GM21576 (cell line): ENCODE results near the gene CRYGB.
"Not testable (repeated sequence)": the region's sequence is repeated elsewhere in the genome, so short reads cannot be mapped to it uniquely, and the experiment has no call there.

ENCODE experiments used
- ATAC-seq: cut with Tn5 transposase; IDR thresholded peaks from one replicate; pipeline ENCODE4 v1.9.1; 2021; ENCODE audit warnings: mild to moderate bottlenecking, moderate library complexity; ENCODE audit not compliant: unreplicated experiment

Gene CRYGB

GRCh38 chr2:208150956-208151355 lies 5.0 kb upstream of the CRYGB start:
- no peak for ATAC-seq

DNA sequence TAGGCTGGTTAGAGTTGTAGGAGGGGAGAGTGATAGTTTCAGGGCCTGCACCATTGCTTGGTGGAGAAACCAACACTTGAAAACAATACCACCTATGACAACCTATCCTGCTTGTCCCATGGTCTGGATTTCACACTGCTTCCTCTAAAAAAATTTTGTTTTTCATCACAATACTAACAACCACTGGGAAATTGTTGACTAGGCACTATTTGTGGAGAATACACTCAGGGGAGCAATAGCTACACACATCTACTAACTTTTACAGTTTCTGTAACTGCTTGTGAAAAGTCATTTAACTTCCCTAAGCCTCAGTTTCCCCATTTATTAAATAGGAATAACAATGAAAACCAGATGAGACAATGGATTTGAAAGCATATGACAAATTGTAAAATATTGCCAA lies 4.1 kb upstream of the CRYGB start:
- no peak for ATAC-seq

DNA sequence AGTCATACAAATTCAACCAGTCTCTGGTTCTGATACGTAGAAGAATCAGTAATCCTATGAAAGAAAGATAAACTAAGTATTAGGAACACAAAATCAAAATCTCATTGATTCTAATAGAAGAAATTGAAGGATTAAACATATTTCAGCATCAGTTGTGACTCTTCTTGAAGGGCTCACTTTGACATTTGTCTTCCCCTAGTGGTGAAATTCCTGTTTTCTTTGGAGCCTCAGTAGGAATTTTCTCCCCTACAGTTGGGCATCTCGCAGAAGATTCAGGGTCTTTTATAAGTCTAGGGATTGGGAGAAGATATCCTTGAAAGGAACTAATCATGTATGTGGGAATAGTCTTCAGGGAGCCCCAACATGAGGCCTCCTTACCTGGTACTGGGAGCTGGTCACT lies 2.8 kb upstream of the CRYGB start:
- no peak for ATAC-seq

- ATAC-seq = no peak
Measured at GRCh38 chr2:208147759-208148158, 1.8 kb upstream of the CRYGB start.

DNA sequence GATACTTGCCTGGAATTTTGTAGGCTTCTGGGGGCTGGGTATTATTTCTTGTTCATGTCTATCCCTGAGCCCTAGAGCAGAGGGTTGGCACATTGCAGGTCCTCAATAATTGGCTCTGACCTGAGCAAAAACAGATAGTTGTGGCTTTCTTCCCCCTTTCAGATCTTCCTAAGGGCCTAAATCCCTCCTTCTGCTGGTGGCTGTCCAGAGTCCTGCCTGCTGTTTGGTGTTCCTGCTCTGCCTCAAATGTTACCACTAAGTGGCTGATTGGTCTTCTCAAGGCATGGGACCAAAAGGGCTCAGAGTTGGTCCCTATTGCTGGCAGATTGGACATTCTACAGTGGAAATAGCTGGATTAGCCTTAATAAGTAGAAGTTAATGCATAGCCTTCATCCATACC lies 1.1 kb upstream of the CRYGB start:
- no peak for ATAC-seq

DNA sequence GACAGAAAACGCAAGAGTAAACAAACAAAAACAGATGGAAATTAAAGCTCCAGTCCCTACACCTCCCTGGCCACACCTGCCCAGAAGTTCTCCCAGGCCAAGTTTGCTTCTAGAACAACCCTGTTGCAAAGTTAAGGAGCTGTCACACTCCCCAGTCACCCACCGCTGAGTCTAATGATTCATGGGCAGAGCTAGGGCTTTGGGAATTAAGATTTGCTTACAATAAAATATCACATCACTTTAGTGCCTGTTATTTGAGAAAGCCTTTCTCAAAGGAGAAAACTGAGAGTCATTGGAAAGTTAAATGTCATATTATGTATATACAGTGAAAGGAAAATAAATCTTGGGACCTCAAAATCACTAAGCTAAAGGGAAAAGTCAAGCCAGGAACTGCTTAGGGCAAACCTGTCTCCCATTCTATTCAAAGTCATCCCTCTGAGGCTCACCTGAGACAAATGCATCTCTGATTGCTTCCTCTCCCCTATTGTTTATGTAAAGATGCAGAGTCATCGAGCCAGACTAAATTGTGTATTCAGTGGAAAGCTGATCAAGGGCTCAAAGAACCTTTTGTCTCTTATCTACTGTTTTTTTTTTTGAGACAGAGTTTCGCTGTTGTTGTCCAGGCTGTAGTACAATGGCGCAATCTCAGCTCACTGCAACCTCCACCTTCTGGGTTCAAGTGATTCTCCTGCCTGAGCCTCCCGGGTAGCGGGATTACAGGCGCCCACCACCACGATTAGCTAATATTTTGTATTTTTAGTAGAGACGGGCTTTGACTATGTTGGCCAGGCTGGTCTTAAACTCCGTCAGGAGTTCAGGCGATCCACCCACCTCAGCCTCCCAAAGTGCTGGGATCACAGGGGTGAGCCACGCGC lies 2.8 kb downstream of the CRYGB start:
- no peak for ATAC-seq

DNA sequence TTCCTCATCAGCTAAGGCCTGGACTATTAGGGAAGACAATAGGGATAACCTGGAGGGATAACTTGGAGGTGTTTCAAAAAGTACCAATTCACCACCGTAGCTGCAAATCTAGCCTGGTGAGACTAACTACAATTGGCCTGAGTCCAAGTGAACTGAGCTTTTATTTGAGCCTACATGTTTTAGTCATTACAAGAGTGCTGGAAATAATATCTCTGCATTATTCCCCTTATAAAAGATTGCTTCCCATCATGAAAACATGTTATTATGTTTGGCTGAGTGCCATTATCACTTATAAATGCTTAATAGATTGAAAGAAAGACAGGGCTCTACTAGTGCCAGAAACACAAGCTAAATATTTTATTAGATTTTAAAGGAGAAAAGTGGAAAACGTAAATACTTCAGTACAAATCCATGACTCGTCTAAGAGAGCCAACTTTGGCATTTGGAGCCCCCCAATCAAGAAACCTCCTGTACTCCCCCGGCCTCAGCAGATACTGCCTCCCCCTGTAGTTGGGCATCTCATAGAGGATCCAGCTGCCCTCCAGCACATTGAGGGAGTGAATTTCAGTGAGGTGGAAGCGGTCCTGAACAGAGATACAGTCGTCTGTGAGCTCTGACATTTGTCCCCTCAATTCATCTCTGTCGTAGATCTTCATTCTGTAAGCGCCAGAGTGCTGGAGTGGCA lies 3.6 kb downstream of the CRYGB start:
- no peak for ATAC-seq

DNA sequence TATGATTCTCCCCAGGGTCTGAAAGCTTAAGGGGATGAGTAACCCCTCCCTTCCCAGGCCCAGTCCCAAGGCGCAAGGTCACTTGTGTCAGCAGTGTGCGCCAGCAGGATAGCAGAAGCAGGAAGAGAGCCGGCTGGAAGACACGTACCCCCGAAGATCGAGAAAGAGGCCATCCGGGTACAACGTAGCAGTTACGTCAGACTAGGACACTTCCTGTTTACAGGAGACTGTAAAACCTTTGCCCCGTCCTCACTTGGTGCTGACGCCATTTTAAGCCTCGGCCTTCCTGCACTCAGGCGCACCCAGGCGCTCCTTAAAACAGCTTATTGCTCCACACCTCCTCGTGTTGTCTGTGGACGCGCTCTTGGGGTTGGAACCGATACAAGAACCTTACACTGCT lies 6.5 kb downstream of the CRYGB start:
- ATAC-seq = no peak

- ATAC-seq = not testable (repeated sequence)
Measured at GRCh38 chr2:208138334-208138733, 7.6 kb downstream of the CRYGB start.

- ATAC-seq = no peak
Measured at GRCh38 chr2:208136716-208137094, 9.3 kb downstream of the CRYGB start.

DNA sequence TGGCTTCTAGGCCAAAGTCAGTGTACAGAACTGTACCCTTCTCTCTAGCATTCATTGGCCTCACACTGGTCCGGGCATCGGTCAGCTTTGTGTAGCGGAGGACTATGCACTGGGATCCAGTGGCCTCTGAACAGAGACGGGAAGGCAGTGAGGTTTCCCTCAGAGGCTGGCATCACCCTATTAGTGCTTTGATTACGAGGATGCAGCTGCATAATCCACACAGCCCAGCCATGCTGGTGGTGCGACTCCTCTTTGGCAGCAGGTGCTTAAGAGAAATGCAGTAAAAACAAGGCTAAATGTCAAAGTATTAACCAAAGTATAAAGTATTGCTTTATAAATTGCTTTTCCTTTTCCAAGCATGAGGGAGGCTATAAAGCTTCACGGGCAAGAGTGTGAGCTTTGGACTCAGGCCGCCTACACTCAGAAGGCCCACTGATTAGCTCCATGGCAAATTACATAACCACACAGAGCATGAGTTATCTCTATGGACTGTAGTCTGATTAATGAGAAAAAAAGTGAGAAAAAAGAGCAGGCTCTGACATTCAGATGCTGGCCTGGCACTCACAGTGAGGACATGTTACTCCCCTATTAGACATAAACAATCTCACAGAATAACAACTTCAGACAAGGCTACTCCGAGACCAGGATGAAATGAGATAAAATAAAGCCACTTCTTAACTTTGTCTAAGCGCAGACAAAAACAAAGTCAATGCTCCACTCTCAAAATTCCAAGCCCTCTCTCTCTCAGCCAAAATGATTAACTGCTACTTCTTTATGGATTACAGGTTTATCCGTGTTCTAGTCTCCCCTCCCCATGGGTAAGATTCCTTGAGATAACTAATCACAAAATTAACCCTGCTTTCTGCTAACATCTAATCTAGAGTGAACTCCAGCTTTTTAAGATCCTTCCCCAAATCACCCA lies 9.9 kb downstream of the CRYGB start:
- no peak for ATAC-seq

- no peak for ATAC-seq
Measured at GRCh38 chr2:208134928-208135586, 10.9 kb downstream of the CRYGB start.

GRCh38 chr2:208130712-208131110 lies 15.2 kb downstream of the CRYGB start:
- no peak for ATAC-seq

- no peak for ATAC-seq
Measured at GRCh38 chr2:208129744-208130711, 15.9 kb downstream of the CRYGB start, which contains the start of gene CRYGC. Gene CRYGC (minus strand): TSS chr2:208129828. CDS start chr2:208129792, 36 bp downstream.

DNA sequence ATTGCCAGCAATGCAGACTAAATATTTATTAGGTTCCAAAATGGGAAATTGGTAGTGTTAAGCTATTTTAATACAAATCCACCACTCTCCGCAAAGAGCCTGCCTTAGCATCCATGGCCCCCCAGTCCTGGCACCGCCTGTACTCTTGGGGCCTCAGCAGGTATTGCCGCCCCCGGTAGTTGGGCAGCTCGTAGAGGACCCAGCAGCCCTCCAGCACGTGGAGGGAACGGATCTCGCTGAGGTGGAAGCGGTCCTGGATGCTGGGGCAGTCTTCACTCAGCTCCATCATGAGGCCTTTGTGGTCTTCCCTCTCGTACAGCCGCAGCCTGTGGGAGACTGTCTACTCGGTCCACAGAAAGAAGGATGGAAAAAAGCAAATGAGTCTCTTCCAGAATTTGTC lies 17.8 kb downstream of the CRYGB start:
- no peak for ATAC-seq

GRCh38 chr2:208127090-208127489 lies 18.9 kb downstream of the CRYGB start:
- no peak for ATAC-seq

- ATAC-seq = no peak
Measured at GRCh38 chr2:208125251-208125650, 20.7 kb downstream of the CRYGB start.

DNA sequence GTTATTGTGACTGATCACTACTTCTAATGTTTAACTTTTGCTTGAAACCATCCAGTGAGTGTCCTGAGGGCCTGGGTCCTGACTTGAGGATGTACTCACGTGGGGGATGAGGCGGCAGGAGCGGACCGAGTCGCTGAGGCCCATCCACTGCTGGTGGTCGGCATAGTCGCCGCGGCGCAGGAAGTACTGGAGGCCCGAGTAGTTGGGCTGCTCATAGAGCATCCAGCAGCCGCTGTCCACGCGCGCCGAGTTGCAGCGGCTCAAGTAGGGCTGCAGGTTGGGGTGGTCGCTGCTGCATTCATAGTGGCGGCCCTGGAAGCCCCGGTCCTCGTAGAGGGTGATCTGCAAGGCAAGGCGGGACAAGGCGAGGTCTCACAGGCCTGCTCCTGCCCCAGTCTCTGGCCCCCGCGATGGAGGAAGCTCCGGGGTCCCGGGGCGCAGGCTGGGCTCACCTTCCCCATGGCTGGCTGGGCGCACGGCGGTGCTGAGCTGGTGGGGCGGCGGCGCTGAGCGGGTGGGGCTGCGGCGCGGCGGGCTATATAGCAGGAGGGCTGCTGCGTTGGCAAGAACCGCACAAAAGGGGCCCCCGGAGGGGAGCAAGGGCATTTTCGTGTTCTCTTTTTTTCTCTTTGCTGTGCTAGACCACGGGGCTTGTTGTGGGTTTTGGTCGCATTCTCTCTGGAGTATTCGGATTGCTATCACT lies 21.8 kb downstream of the CRYGB start, which contains the start of gene CRYGD:
CRYGD (minus strand) TSS at position 512 of the 703 bp plus-strand sequence; CDS start at position 461, 51 bp downstream.
- ATAC-seq = not testable (repeated sequence)

DNA sequence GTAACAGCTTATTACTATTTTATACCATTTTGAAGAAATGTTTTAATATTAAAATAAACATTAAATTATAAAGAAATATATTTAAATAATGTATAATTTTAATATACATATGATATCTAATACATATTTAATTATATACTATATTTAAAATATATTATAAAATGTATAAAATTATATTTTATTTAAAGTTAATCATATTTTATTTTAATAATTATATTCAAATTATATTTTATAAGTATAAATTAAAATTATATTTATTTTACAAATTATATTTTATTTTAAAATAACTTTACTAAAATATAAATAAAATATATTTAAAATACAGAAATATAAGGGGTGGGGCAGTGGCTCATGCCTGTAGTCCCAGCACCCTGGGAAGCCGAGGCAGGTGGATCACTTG lies 23.7 kb downstream of the CRYGB start:
- ATAC-seq = no peak
